ENCODE data around the gene GUCD1.

GUCD1 gene

GRCh38 chr22:24502034-24502433 is 52.9 kb downstream of the GUCD1 start:
- H3F3A ChIP-seq (ENCODE audit: insufficient read depth), result no peaks in the 10 kb centered on the region
- no peak overlapping the region for H3K27ac ChIP-seq (ENCODE audit: low read depth, low read length)
- no peaks in the 10 kb centered on the region for H3K27me3 ChIP-seq (ENCODE audit: low read length)
- H3K4me2 ChIP-seq (ENCODE audit: low read depth, low read length, poor library complexity, severe bottlenecking), result no peak overlapping the region
- H3K9me2 ChIP-seq (replicated peaks; ENCODE audit: insufficient read depth, low read length), result no peaks in the 10 kb centered on the region
- no peaks in the 10 kb centered on the region for H4K20me1 ChIP-seq (ENCODE audit: low read depth, low read length)
- H3K4me3 ChIP-seq (ENCODE audit: insufficient read depth, low read length, poor library complexity, severe bottlenecking), result no peak overlapping the region
- no peak overlapping the region for H2AFZ ChIP-seq (ENCODE audit: low read depth, low read length, severe bottlenecking)
- no peaks in the 10 kb centered on the region for H3K9me3 ChIP-seq (ENCODE audit: insufficient read depth, low read length)
- H3K36me3 ChIP-seq (ENCODE audit: low read length), result no peaks in the 10 kb centered on the region
- H3K79me2 ChIP-seq (ENCODE audit: insufficient read depth, low read length), result no peaks in the 10 kb centered on the region
- TF ChIP-seq EZH2phosphoT487 (conservative IDR thresholded peaks at IDR 0.05; ENCODE audit: low read length), result no peak
- no peak for TF ChIP-seq CTCF (IDR thresholded peaks at IDR 0.05; ENCODE audit: insufficient read depth, low read length, poor library complexity, severe bottlenecking)
- H3K9ac ChIP-seq (ENCODE audit: low read length), result no peak overlapping the region

- Histone ChIP-seq H3K27ac (ENCODE audit: low read depth, low read length) (no peak overlapping the region), H3K27me3 (ENCODE audit: low read length) (no peaks in the 10 kb centered on the region), H3K4me2 (ENCODE audit: low read depth, low read length, poor library complexity, severe bottlenecking) (no peak overlapping the region), H3K36me3 (ENCODE audit: low read length) (no peaks in the 10 kb centered on the region), H3K79me2 (ENCODE audit: insufficient read depth, low read length) (no peaks in the 10 kb centered on the region), H2AFZ (ENCODE audit: low read depth, low read length, severe bottlenecking) (no peak overlapping the region), H3K4me3 (ENCODE audit: insufficient read depth, low read length, poor library complexity, severe bottlenecking) (no peak overlapping the region), H3F3A (ENCODE audit: insufficient read depth) (no peaks in the 10 kb centered on the region), H4K20me1 (ENCODE audit: low read depth, low read length) (no peaks in the 10 kb centered on the region), H3K9me2 (replicated peaks; ENCODE audit: insufficient read depth, low read length) (no peaks in the 10 kb centered on the region), H3K9me3 (ENCODE audit: insufficient read depth, low read length) (no peaks in the 10 kb centered on the region), H3K9ac (ENCODE audit: low read length) (no peak overlapping the region)
- TF ChIP-seq CTCF (IDR thresholded peaks at IDR 0.05; ENCODE audit: insufficient read depth, low read length, poor library complexity, severe bottlenecking) (no peak), EZH2phosphoT487 (conservative IDR thresholded peaks at IDR 0.05; ENCODE audit: low read length) (no peak)
Observed at GRCh38 chr22:24501301-24502005, 53.5 kb downstream of the GUCD1 start.

GRCh38 chr22:24500277-24500820 is 54.6 kb downstream of the GUCD1 start:
- Histone ChIP-seq H3K36me3 (ENCODE audit: low read length) (no peaks in the 10 kb centered on the region), H3K4me3 (ENCODE audit: insufficient read depth, low read length, poor library complexity, severe bottlenecking) (no peak overlapping the region), H3K27ac (ENCODE audit: low read depth, low read length) (no peak overlapping the region), H2AFZ (ENCODE audit: low read depth, low read length, severe bottlenecking) (no peak overlapping the region), H4K20me1 (ENCODE audit: low read depth, low read length) (no peaks in the 10 kb centered on the region), H3K9me3 (ENCODE audit: insufficient read depth, low read length) (no peaks in the 10 kb centered on the region), H3K27me3 (ENCODE audit: low read length) (no peaks in the 10 kb centered on the region), H3K9me2 (replicated peaks; ENCODE audit: insufficient read depth, low read length) (no peaks in the 10 kb centered on the region), H3K79me2 (ENCODE audit: insufficient read depth, low read length) (no peaks in the 10 kb centered on the region), H3K9ac (ENCODE audit: low read length) (no peak overlapping the region), H3F3A (ENCODE audit: insufficient read depth) (no peaks in the 10 kb centered on the region), H3K4me2 (ENCODE audit: low read depth, low read length, poor library complexity, severe bottlenecking) (no peak overlapping the region)
- TF ChIP-seq CTCF (IDR thresholded peaks at IDR 0.05; ENCODE audit: insufficient read depth, low read length, poor library complexity, severe bottlenecking), result no peak
- TF ChIP-seq EZH2phosphoT487 (conservative IDR thresholded peaks at IDR 0.05; ENCODE audit: low read length), result no peak

All from SU-DHL-6 (cell line).